Suprapubic skin (tissue), 3 donors: ENCODE measurements around the gene ERC2.

Experiments used
- CTCF ChIP-seq, 2 donors: fragments of 200-600 bp in 1 of 2; fragments of 450-650 bp in 1 of 2; sonication (generic) in 1 of 2; IDR thresholded peaks; one replicate each; pipeline ENCODE4 v1.5.1; 2016 to 2019; ENCODE audit warnings: antibody characterized with exemption in 2 of 2, mild to moderate bottlenecking in 1 of 2, moderate library complexity in 1 of 2
- POLR2AphosphoS5 ChIP-seq, 3 donors: sonication (generic); formaldehyde crosslinking; IDR thresholded peaks; one replicate each; pipeline ENCODE4 v1.6.1; 2017; ENCODE audit warnings: antibody characterized with exemption in 3 of 3

GRCh38 chr3:55909373-55909772 lies 558.9 kb downstream of the ERC2 start:
- TF ChIP-seq POLR2AphosphoS5 (IDR thresholded peaks at IDR 0.05) (no peak), CTCF (IDR thresholded peaks at IDR 0.05) (no peak)
